GM12878 (cell line): ENCODE results near the gene RIC1. TPM values are rescaled to one million over a fixed set of nuclear protein-coding genes. Genes with fewer than 3 reads are reported as not detected.
"Not testable (repeated sequence)": the region's sequence is repeated elsewhere in the genome, so short reads cannot be mapped to it uniquely, and the experiment has no call there.

ENCODE experiments used
- ATAC-seq: fragments of 200-7000 bp; cut with Tn5 transposase; 3 replicates; pipeline ENCODE4 v1.9.1; 2020; ENCODE audit warnings: mild to moderate bottlenecking, moderate library complexity
- BruUV-seq: library from RNA; stranded (reverse); fragments of 400-500 nt; replicated peaks from 2 replicates; lab custom pipeline; 2021; lab: Mats Ljungman, UMichigan
- CTCF ChIA-PET: fragments of 300-600 bp; sonication (Branson Sonifier 250); formaldehyde crosslinking; extraction: SDS; loops from one replicate; lab custom pipeline; 2021; ENCODE audit warnings: inconsistent platforms; lab: Yijun Ruan, JAX
- POLR2A ChIA-PET: fragments of 350-600 bp; formaldehyde crosslinking; extraction: SDS; loops from one replicate; lab custom pipeline; 2021; ENCODE audit warnings: inconsistent platforms; lab: Charles Lee
- RAD21 ChIA-PET: fragments of 300-600 bp; sonication (Branson Sonifier 250); formaldehyde crosslinking; loops from one replicate; lab custom pipeline; 2023; ENCODE audit warnings: antibody characterized with exemption; ENCODE audit not compliant: unreplicated experiment; lab: Charles Lee
- SMC1A ChIA-PET: fragments of 300-600 bp; sonication (Branson Sonifier 250); formaldehyde crosslinking; loops from one replicate; lab custom pipeline; 2023; ENCODE audit not compliant: unreplicated experiment, uncharacterized antibody; lab: Charles Lee
- DNase-seq: peaks from one replicate; pipeline ENCODE4 v3.0.0-alpha.2; 2011; ENCODE audit warnings: low read depth, low spot score
- FAIRE-seq: peaks from 3 replicates; lab custom pipeline; 2011; peaks lifted over from hg19 to GRCh38; lab: Jason Lieb, UNC
- H2AFZ ChIP-seq: 2 replicates; pipeline ENCODE4 v1.6.0; 2011; ENCODE audit warnings: low read depth, low read length, control low read depth; ENCODE audit not compliant: control insufficient read depth
- H3K27ac ChIP-seq: 2 replicates; pipeline ENCODE4 v1.5.1; 2011; ENCODE audit warnings: control low read depth; ENCODE audit not compliant: control insufficient read depth, insufficient read depth
- H3K27me3 ChIP-seq, 2 experiments: replicated peaks in 1 of 2; 2 replicates each; pipeline versions ENCODE4 v1.6.0 to v1.6.1; 2011; ENCODE audit warnings: low read length in 1 of 2; ENCODE audit not compliant: control insufficient read depth in 2 of 2, insufficient read depth in 2 of 2
- H3K36me3 ChIP-seq, 2 experiments: 2 replicates each; pipeline ENCODE4 v1.5.1; 2011; ENCODE audit warnings: low read length in 1 of 2; ENCODE audit not compliant: control insufficient read depth in 2 of 2, insufficient read depth in 2 of 2
- H3K4me1 ChIP-seq: 2 replicates; pipeline ENCODE4 v1.6.1; 2011; ENCODE audit warnings: mild to moderate bottlenecking, low read length, moderate library complexity, mixed read lengths; ENCODE audit not compliant: control insufficient read depth, insufficient read depth
- H3K4me2 ChIP-seq: 2 replicates; pipeline ENCODE4 v1.6.0; 2011; ENCODE audit warnings: control low read depth; ENCODE audit not compliant: control insufficient read depth, insufficient read depth
- H3K4me3 ChIP-seq: fragments of 200-600 bp; sonication (generic); 2 replicates; pipeline ENCODE4 v1.5.1; 2016
- H3K79me2 ChIP-seq: 2 replicates; pipeline ENCODE4 v1.6.0; 2011; ENCODE audit warnings: low read length; ENCODE audit not compliant: control insufficient read depth, insufficient read depth
- H3K9ac ChIP-seq: 2 replicates; pipeline ENCODE4 v1.8.0; 2011; ENCODE audit warnings: low read length, control low read depth, mixed read lengths; ENCODE audit not compliant: control insufficient read depth, insufficient read depth
- H3K9me3 ChIP-seq: replicated peaks from 3 replicates; pipeline ENCODE4 v1.5.1; 2011; ENCODE audit warnings: mild to moderate bottlenecking, low read length; ENCODE audit not compliant: control insufficient read depth, insufficient read depth
- H4K20me1 ChIP-seq: 2 replicates; pipeline ENCODE4 v1.6.0; 2011; ENCODE audit not compliant: control insufficient read depth, insufficient read depth
- E2F4 ChIP-seq: IDR thresholded peaks from 2 replicates; pipeline ENCODE4 v1.6.1; 2012; ENCODE audit warnings: low read depth, low read length, improper control_type of control experiment
- ESRRA ChIP-seq: IDR thresholded peaks from 2 replicates; pipeline ENCODE4 v1.6.1; 2012; ENCODE audit warnings: mild to moderate bottlenecking, low read length, improper control_type of control experiment
- GABPA ChIP-seq: IDR thresholded peaks from 2 replicates; pipeline ENCODE4 v1.6.1; 2014; ENCODE audit warnings: antibody characterized with exemption, low read depth, mild to moderate bottlenecking, inconsistent platforms
- MTA2 ChIP-seq: fragments of 450-650 bp; IDR thresholded peaks from 2 replicates; pipeline ENCODE4 v1.6.1; 2016; ENCODE audit warnings: low read depth, mild to moderate bottlenecking, moderate library complexity
- TCF3 ChIP-seq: IDR thresholded peaks from 2 replicates; pipeline ENCODE4 v1.6.1; 2012; ENCODE audit warnings: low read depth, mild to moderate bottlenecking, low read length, borderline replicate concordance; ENCODE audit not compliant: insufficient read depth
- ZNF592 ChIP-seq: fragments of 450-650 bp; IDR thresholded peaks from 2 replicates; pipeline ENCODE4 v1.6.1; 2017; ENCODE audit warnings: mild to moderate bottlenecking, moderate library complexity
- WGBS: methylation state at CpG from one replicate; pipeline ENCODE4 v1.1.6; 2016; ENCODE audit warnings: low lambda C conversion rate; ENCODE audit not compliant: insufficient replicate concordance, insufficient coverage; ENCODE audit errors: missing lambda C conversion rate; 5-methylcytosine and 5-hydroxymethylcytosine counted together
- in situ Hi-C: fragments of 300-500 bp; cut with MboI; formaldehyde crosslinking; loops from 9 replicates; pipeline ENCODE4 v1.14.3; 2018; ENCODE audit warnings: mixed read lengths
- intact Hi-C: fragments of 100-400 bp; cut with micrococcal nuclease; formaldehyde crosslinking; loops from one replicate; pipeline ENCODE4 v1.14.2; 2022; ENCODE audit not compliant: unreplicated experiment
- polyA plus RNA-seq, 11 experiments: library from polyadenylated mRNA; depleted of rRNA in 4 of 11; unstranded in 6 of 11; stranded (reverse) in 5 of 11; fragments of >200 nt; fragmentation: Nextera tagmentation in 4 of 11; fragmentation: Illumina TruSeq in 1 of 11; extraction: Ambion mirVana in 4 of 11; extraction: Trizol in 1 of 11; gene quantifications; 1 replicate in 1 of 11; 2 replicates in 10 of 11; pipeline versions ENCODE4 v1.2.1 to v1.2.3, GENCODE V29; 2011 to 2016; ENCODE audit warnings: inconsistent platforms in 2 of 11, missing spikeins in 2 of 11, low read depth in 1 of 11
- total RNA-seq, 4 experiments: library from RNA; depleted of rRNA in 3 of 4; stranded (reverse); fragments of >200 nt in 3 of 4; fragmentation: Illumina TruSeq in 1 of 4; extraction: Trizol in 1 of 4; gene quantifications; 2 replicates each; pipeline versions ENCODE4 v1.2.1 to v1.2.3, GENCODE V29; 2013 to 2021

Gene RIC1
- total and polyA plus RNA-seq, 10 of the 15 experiments (the other 5 are each of a cell fraction or from before 2014, with no cell fraction given) = 6.2 to 59.8 (median 33.3) TPM

GRCh38 chr9:5715548-5716127 lies 86.7 kb downstream of the RIC1 start:
- POLR2A ChIA-PET = no interaction called here
- SMC1A ChIA-PET = interaction anchor here (0.7 to 1.3 kb wide), 2 partner anchors 15 to 115 kb away, joined by 3 to 4 read pairs; no protein-coding TSS in a partner anchor
- RAD21 ChIA-PET = interaction anchor here (1.3 kb wide), 1 partner anchor 32 kb away, joined by 3 read pairs; no protein-coding TSS in a partner anchor
- Histone ChIP-seq H2AFZ (no peak overlapping the region), H3K4me3 (no peak overlapping the region), H3K4me1 (no peaks in the 10 kb centered on the region), H3K9me3 (peaks cover 3% of the 10 kb centered on the region; the same call in 2 of the 3 replicates), H3K79me2 (no peaks in the 10 kb centered on the region), H3K27me3 (no peaks in the 10 kb centered on the region), H3K27ac (no peak overlapping the region), H4K20me1 (no peaks in the 10 kb centered on the region), H3K36me3 (peaks cover 3 to 19% of the 10 kb centered on the region in 2 experiments), H3K4me2 (no peak overlapping the region), H3K9ac (no peak overlapping the region)
- DNase-seq (no peak), ATAC-seq (no peak), FAIRE-seq (no peak)
- TF ChIP-seq ZNF592 (no peak), TCF3 (no peak), GABPA (no peak), ESRRA (no peak), E2F4 (no peak), MTA2 (no peak)
- no TSS peak for BruUV-seq
- intact Hi-C loops (no loop called here), in situ Hi-C loops (no loop called here)
- WGBS = 98% methylated on average over 4 of the region's 5 CpGs
- CTCF ChIA-PET = interaction anchor here (1.5 kb wide), 1 partner anchor 115 kb away, joined by 3 read pairs; no protein-coding TSS in a partner anchor

DNA sequence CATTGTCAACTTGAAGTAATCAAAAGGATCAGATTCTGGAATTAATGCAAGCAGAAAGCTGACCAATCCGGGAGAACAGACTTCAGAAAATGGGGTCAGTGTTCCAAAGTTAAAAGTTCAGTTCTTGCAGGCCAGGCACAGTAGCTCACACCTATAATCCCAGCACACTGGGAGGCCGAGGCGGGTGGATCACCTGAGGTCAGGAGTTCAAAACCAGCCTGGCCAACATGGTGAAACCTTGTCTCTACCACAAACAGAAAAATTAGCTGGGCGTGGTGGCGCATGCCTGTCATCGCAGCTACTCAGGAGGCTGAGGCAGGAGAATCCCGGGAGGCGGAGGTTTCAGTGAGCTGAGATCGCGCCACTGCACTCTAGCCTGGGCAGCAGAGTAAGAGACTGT lies 88.5 kb downstream of the RIC1 start:
- RAD21 ChIA-PET = interaction anchor here (1.4 to 1.8 kb wide), 2 partner anchors 90 to 109 kb away, joined by 3 to 4 read pairs; no protein-coding TSS in a partner anchor
- H3K36me3 ChIP-seq = peaks cover 7 to 27% of the 10 kb centered on the region in 2 experiments
- WGBS = 89% methylated on average over 10 of the region's 10 CpGs

More for the DNA sequence above, 88.5 kb downstream of the RIC1 start:
- FAIRE-seq, H3K4me2 ChIP-seq, H3K4me1 ChIP-seq, H3K9ac ChIP-seq, intact Hi-C loops, in situ Hi-C loops, H3K27me3 ChIP-seq, BruUV-seq, H3K9me3 ChIP-seq, H3K27ac ChIP-seq, H2AFZ ChIP-seq, ATAC-seq, H3K79me2 ChIP-seq, H4K20me1 ChIP-seq, DNase-seq, H3K4me3 ChIP-seq: not testable (repeated sequence)
- CTCF ChIA-PET = interaction anchor here (0.9 to 1.4 kb wide), 3 partner anchors 11 to 19 kb away, joined by 4 to 5 read pairs (median 4); no protein-coding TSS in a partner anchor
- SMC1A ChIA-PET = interaction anchor here (0.7 to 1.7 kb wide), 3 partner anchors 14 to 337 kb away, joined by 3 to 4 read pairs (median 3); no protein-coding TSS in a partner anchor
- POLR2A ChIA-PET = interaction anchor here (0.9 kb wide), 1 partner anchor 89 kb away, joined by 4 read pairs; the partner anchor contains the start of gene RIC1
